H1 (cell line): ENCODE data around the gene KIDINS220.

Experiments used
- CTCF ChIP-seq, 3 experiments: IDR thresholded peaks; 1 replicate in 2 of 3; 2 replicates in 1 of 3; pipeline versions ENCODE4 v1.5.1 to v1.6.1; 2011; ENCODE audit warnings: low read length in 3 of 3, mild to moderate bottlenecking in 3 of 3, inconsistent platforms in 2 of 3, low read depth in 1 of 3, moderate library complexity in 1 of 3; ENCODE audit not compliant: insufficient read depth in 1 of 3; ENCODE audit errors: control extremely low read depth in 1 of 3
- EP300 ChIP-seq, 2 experiments: IDR thresholded peaks; 1 replicate in 1 of 2; 2 replicates in 1 of 2; pipeline ENCODE4 v1.6.1; 2011 to 2012; ENCODE audit warnings: low read depth in 2 of 2, low read length in 2 of 2, mild to moderate bottlenecking in 2 of 2, borderline replicate concordance in 1 of 2, inconsistent platforms in 1 of 2, moderate library complexity in 1 of 2
- GABPA ChIP-seq: IDR thresholded peaks from 2 replicates; pipeline ENCODE4 v1.6.1; 2011; ENCODE audit warnings: mild to moderate bottlenecking, low read length, moderate library complexity, borderline replicate concordance; ENCODE audit not compliant: insufficient read depth
- KDM1A ChIP-seq: fragments of 200-600, 300-600 bp; sonication (generic); IDR thresholded peaks from 2 replicates; pipeline ENCODE4 v1.7.1; 2016; ENCODE audit warnings: mild to moderate bottlenecking, low read length, borderline replicate concordance
- RNF2 ChIP-seq: fragments of 200-900, 300-1000 bp; sonication (generic); IDR thresholded peaks from 2 replicates; pipeline ENCODE4 v1.7.1; 2016; ENCODE audit warnings: borderline replicate concordance, low read depth, mild to moderate bottlenecking, antibody characterized with exemption, low read length; ENCODE audit not compliant: poor library complexity, severe bottlenecking; ENCODE audit errors: missing control alignments
- SP4 ChIP-seq: IDR thresholded peaks from 2 replicates; pipeline ENCODE4 v1.6.1; 2012; ENCODE audit warnings: low read length, inconsistent platforms
- TAF7 ChIP-seq: optimal IDR thresholded peaks from 2 replicates; pipeline ENCODE3; 2011; ENCODE audit warnings: low read depth, mild to moderate bottlenecking, inconsistent platforms, low read length, moderate library complexity, borderline replicate concordance
- TEAD4 ChIP-seq: IDR thresholded peaks from 2 replicates; pipeline ENCODE4 v1.6.1; 2012; ENCODE audit warnings: low read depth, low read length, inconsistent platforms, mixed read lengths

GRCh38 chr2:8740136-8740535 is 97.3 kb downstream of the KIDINS220 start:
- no peak for TF ChIP-seq KDM1A
- TF ChIP-seq TAF7, result no peak
- no peak for TF ChIP-seq SP4
- TF ChIP-seq CTCF (IDR thresholded peaks at IDR 0.05; ENCODE audit: control extremely low read depth in 1 of 3, insufficient read depth in 1 of 3, low read depth in 1 of 3, low read length in 3 of 3), result no peak
- TF ChIP-seq EP300 (IDR thresholded peaks at IDR 0.05; ENCODE audit: borderline replicate concordance in 1 of 2, low read depth in 2 of 2, low read length in 2 of 2), result no peak
- TF ChIP-seq RNF2, result no peak
- no peak for TF ChIP-seq GABPA
- no peak for TF ChIP-seq TEAD4
